Cardiac muscle cell (in vitro differentiated cells and primary cell): ENCODE results near the gene NSD2. TPM values are rescaled to one million over a fixed set of nuclear protein-coding genes. Genes with fewer than 3 reads are reported as not detected.

Experiments
- DNase-seq, 2 donors: peaks; one replicate each; pipeline versions ENCODE4 v3.0.0 to v3.0.0-alpha.2; 2010 to 2017; ENCODE audit warnings: low read depth in 1 of 2, low spot score in 1 of 2
- H3K27ac ChIP-seq: fragments of 200-600 bp; sonication (generic); 2 replicates; pipeline ENCODE4 v1.5.1; 2016
- H3K27me3 ChIP-seq: fragments of 200-600 bp; sonication (generic); 2 replicates; pipeline ENCODE4 v1.6.0; 2016; ENCODE audit warnings: control low read depth
- H3K36me3 ChIP-seq: fragments of 200-600 bp; sonication (generic); 2 replicates; pipeline ENCODE4 v1.5.1; 2016; ENCODE audit warnings: control low read depth
- H3K4me1 ChIP-seq: fragments of 200-600 bp; sonication (generic); 2 replicates; pipeline ENCODE4 v1.8.1; 2017; ENCODE audit warnings: low read depth, mild to moderate bottlenecking, mixed run types
- H3K4me3 ChIP-seq: fragments of 200-600 bp; sonication (generic); 2 replicates; pipeline ENCODE4 v1.5.1; 2016; ENCODE audit warnings: mild to moderate bottlenecking
- H3K9me3 ChIP-seq: fragments of 200-600 bp; sonication (generic); 2 replicates; pipeline ENCODE4 v1.5.1; 2017; ENCODE audit warnings: low read depth, mild to moderate bottlenecking, control low read depth
- CTCF ChIP-seq: IDR thresholded peaks from 2 replicates; pipeline ENCODE4 v1.5.1; 2012; ENCODE audit warnings: low read depth, mild to moderate bottlenecking, low read length
- polyA plus RNA-seq: library from polyadenylated mRNA; unstranded; fragments of >200 nt; fragmentation: Nextera tagmentation; extraction: Ambion mirVana; gene quantifications from 2 replicates; pipeline ENCODE4 v1.2.1, GENCODE V29; 2016
- total RNA-seq: library from RNA; depleted of rRNA; stranded (reverse); fragments of >200 nt; gene quantifications from 2 replicates; pipeline ENCODE4 v1.2.3, GENCODE V29; 2016

NSD2 gene
- total RNA-seq, result 49.8 and 91.3 TPM in 2 replicates
- polyA plus RNA-seq, result 49.0 and 84.6 TPM in 2 replicates

- Histone ChIP-seq H3K27me3 (no peaks in the 10 kb centered on the region), H3K9me3 (no peaks in the 10 kb centered on the region), H3K36me3 (no peaks in the 10 kb centered on the region), H3K4me1 (peaks cover 15% of the 10 kb centered on the region), H3K27ac (peak within 1 kb of the TSS; percentile 95), H3K4me3 (peak within 1 kb of the TSS; percentile 89)
- no peak for TF ChIP-seq CTCF
- DNase-seq, result peak; percentile 93 to 95
These were observed at the start of gene NSD2 for GRCh38 chr4:1870578-1871443. Gene NSD2 (plus strand): TSS chr4:1871393. CDS start chr4:1900655, 29,262 bp downstream.

- TF ChIP-seq CTCF, result no peak
- no peaks in the 10 kb centered on the region for H3K4me1 ChIP-seq
- H3K36me3 ChIP-seq, result peaks cover 13% of the 10 kb centered on the region
- no peak overlapping the region for H3K27ac ChIP-seq
- no peak for DNase-seq
- no peak overlapping the region for H3K4me3 ChIP-seq
- H3K9me3 ChIP-seq, result no peaks in the 10 kb centered on the region
- H3K27me3 ChIP-seq, result no peaks in the 10 kb centered on the region
These were observed 49.3 kb upstream of the NSD2 start for GRCh38 chr4:1821679-1822567.

- Histone ChIP-seq H3K4me3 (no peak overlapping the region), H3K36me3 (peaks cover 13% of the 10 kb centered on the region), H3K9me3 (no peaks in the 10 kb centered on the region), H3K27ac (no peak overlapping the region), H3K4me1 (no peaks in the 10 kb centered on the region), H3K27me3 (no peaks in the 10 kb centered on the region)
- no peak for DNase-seq
- TF ChIP-seq CTCF, result no peak
These were observed 48.3 kb upstream of the NSD2 start for GRCh38 chr4:1822568-1823544.

GRCh38 chr4:1823545-1823932 lies 47.7 kb upstream of the NSD2 start:
- no peak overlapping the region for H3K27ac ChIP-seq
- TF ChIP-seq CTCF, result no peak
- peaks cover 13% of the 10 kb centered on the region for H3K36me3 ChIP-seq
- DNase-seq, result no peak
- H3K27me3 ChIP-seq, result no peaks in the 10 kb centered on the region
- H3K4me1 ChIP-seq, result no peaks in the 10 kb centered on the region
- H3K4me3 ChIP-seq, result no peak overlapping the region
- no peaks in the 10 kb centered on the region for H3K9me3 ChIP-seq

GRCh38 chr4:1824746-1825145 lies 46.4 kb upstream of the NSD2 start:
- Histone ChIP-seq H3K36me3 (peaks cover 7% of the 10 kb centered on the region), H3K4me3 (no peak overlapping the region), H3K27ac (no peak overlapping the region), H3K9me3 (no peaks in the 10 kb centered on the region), H3K4me1 (no peaks in the 10 kb centered on the region), H3K27me3 (no peaks in the 10 kb centered on the region)
- no peak for DNase-seq
- no peak for TF ChIP-seq CTCF
